ENCODE measurements around the gene GUCY2F. TPM values are rescaled to one million over a fixed set of nuclear protein-coding genes. Genes with fewer than 3 reads are reported as not detected.

Gene GUCY2F
- total RNA-seq, 1 experiment from 2014 or later = 0.09 TPM

DNA sequence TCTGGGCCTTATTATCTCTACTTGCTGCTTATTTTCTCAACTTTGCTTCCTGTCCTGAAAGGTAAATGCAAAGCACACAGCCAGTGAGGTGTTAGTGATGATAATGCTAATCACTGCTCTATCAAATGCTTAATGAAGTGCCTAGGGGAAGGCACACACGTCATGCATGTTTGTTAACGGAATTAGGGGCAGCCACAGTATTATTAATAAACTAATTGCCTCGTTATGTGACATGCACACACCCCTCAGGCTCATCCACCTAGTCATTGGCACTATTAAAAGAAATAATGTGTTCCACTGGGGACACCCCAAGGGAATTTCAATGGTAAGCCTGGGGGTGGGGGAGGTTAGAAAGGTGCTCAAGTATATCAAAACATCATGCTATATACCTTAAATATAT, 125.2 kb downstream of the GUCY2F start:
- TF ChIP-seq CREM (CRISPR knock-in tag; IDR thresholded peaks at IDR 0.05) = no peak
- TF ChIP-seq ZNF219 (CRISPR knock-in tag; IDR thresholded peaks at IDR 0.05; ENCODE audit: borderline replicate concordance) = no peak
- TF ChIP-seq, protein P1, sequence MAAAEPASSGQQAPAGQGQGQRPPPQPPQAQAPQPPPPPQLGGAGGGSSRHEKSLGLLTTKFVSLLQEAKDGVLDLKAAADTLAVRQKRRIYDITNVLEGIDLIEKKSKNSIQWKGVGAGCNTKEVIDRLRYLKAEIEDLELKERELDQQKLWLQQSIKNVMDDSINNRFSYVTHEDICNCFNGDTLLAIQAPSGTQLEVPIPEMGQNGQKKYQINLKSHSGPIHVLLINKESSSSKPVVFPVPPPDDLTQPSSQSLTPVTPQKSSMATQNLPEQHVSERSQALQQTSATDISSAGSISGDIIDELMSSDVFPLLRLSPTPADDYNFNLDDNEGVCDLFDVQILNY (CRISPR knock-in tag; IDR thresholded peaks at IDR 0.05) = no peak
- no peak for TF ChIP-seq FOXJ3 (CRISPR knock-in tag; IDR thresholded peaks at IDR 0.05; ENCODE audit: borderline replicate concordance)
- TF ChIP-seq TCF7 (CRISPR knock-in tag; IDR thresholded peaks at IDR 0.05; ENCODE audit: low read depth) = no peak
- TF ChIP-seq, protein P2, sequence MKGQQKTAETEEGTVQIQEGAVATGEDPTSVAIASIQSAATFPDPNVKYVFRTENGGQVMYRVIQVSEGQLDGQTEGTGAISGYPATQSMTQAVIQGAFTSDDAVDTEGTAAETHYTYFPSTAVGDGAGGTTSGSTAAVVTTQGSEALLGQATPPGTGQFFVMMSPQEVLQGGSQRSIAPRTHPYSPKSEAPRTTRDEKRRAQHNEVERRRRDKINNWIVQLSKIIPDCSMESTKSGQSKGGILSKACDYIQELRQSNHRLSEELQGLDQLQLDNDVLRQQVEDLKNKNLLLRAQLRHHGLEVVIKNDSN (CRISPR knock-in tag; IDR thresholded peaks at IDR 0.05) = no peak
- no peak for TF ChIP-seq ZNF121 (CRISPR knock-in tag; IDR thresholded peaks at IDR 0.05)
- no peak for TF ChIP-seq NFYB (CRISPR knock-in tag; conservative IDR thresholded peaks at IDR 0.05; ENCODE audit: low read depth)
- TF ChIP-seq, protein P3, sequence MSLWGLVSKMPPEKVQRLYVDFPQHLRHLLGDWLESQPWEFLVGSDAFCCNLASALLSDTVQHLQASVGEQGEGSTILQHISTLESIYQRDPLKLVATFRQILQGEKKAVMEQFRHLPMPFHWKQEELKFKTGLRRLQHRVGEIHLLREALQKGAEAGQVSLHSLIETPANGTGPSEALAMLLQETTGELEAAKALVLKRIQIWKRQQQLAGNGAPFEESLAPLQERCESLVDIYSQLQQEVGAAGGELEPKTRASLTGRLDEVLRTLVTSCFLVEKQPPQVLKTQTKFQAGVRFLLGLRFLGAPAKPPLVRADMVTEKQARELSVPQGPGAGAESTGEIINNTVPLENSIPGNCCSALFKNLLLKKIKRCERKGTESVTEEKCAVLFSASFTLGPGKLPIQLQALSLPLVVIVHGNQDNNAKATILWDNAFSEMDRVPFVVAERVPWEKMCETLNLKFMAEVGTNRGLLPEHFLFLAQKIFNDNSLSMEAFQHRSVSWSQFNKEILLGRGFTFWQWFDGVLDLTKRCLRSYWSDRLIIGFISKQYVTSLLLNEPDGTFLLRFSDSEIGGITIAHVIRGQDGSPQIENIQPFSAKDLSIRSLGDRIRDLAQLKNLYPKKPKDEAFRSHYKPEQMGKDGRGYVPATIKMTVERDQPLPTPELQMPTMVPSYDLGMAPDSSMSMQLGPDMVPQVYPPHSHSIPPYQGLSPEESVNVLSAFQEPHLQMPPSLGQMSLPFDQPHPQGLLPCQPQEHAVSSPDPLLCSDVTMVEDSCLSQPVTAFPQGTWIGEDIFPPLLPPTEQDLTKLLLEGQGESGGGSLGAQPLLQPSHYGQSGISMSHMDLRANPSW (CRISPR knock-in tag; conservative IDR thresholded peaks at IDR 0.05; ENCODE audit: low read depth) = no peak
- TF ChIP-seq ZNF416 (CRISPR knock-in tag; IDR thresholded peaks at IDR 0.05) = no peak
- no peak for TF ChIP-seq JAZF1 (CRISPR knock-in tag; IDR thresholded peaks at IDR 0.05)
- no peak for TF ChIP-seq ZNF263 (CRISPR knock-in tag; IDR thresholded peaks at IDR 0.05; ENCODE audit: low read depth)
- TF ChIP-seq, protein P4, sequence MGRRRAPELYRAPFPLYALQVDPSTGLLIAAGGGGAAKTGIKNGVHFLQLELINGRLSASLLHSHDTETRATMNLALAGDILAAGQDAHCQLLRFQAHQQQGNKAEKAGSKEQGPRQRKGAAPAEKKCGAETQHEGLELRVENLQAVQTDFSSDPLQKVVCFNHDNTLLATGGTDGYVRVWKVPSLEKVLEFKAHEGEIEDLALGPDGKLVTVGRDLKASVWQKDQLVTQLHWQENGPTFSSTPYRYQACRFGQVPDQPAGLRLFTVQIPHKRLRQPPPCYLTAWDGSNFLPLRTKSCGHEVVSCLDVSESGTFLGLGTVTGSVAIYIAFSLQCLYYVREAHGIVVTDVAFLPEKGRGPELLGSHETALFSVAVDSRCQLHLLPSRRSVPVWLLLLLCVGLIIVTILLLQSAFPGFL (CRISPR knock-in tag; IDR thresholded peaks at IDR 0.05; ENCODE audit: borderline replicate concordance) = no peak
- no peak for TF ChIP-seq CREB1 (CRISPR knock-in tag; IDR thresholded peaks at IDR 0.05)
- TF ChIP-seq ARID4B (CRISPR knock-in tag; IDR thresholded peaks at IDR 0.05; ENCODE audit: borderline replicate concordance) = no peak
- TF ChIP-seq, protein P5, sequence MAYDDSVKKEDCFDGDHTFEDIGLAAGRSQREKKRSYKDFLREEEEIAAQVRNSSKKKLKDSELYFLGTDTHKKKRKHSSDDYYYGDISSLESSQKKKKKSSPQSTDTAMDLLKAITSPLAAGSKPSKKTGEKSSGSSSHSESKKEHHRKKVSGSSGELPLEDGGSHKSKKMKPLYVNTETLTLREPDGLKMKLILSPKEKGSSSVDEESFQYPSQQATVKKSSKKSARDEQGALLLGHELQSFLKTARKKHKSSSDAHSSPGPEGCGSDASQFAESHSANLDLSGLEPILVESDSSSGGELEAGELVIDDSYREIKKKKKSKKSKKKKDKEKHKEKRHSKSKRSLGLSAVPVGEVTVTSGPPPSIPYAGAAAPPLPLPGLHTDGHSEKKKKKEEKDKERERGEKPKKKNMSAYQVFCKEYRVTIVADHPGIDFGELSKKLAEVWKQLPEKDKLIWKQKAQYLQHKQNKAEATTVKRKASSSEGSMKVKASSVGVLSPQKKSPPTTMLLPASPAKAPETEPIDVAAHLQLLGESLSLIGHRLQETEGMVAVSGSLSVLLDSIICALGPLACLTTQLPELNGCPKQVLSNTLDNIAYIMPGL (CRISPR knock-in tag; IDR thresholded peaks at IDR 0.05) = no peak
- TF ChIP-seq ZBTB21 (CRISPR knock-in tag; IDR thresholded peaks at IDR 0.05; ENCODE audit: borderline replicate concordance) = no peak
- TF ChIP-seq ZBTB43 (CRISPR knock-in tag; IDR thresholded peaks at IDR 0.05) = no peak
- no peak for TF ChIP-seq NFE2L1 (CRISPR knock-in tag; IDR thresholded peaks at IDR 0.05)
- no peaks in the 10 kb centered on the region for H3K4me1 Mint-ChIP-seq
- H3K9me3 Mint-ChIP-seq = no peaks in the 10 kb centered on the region
- no peaks in the 10 kb centered on the region for H3K36me3 Mint-ChIP-seq
- ChIA-PET POLR2A (no interaction called here), CTCF (no interaction called here)
- ATAC-seq = no peak
- H3K27ac Mint-ChIP-seq = no peak overlapping the region
- no peak overlapping the region for H3K4me3 Mint-ChIP-seq
- no peak for DNase-seq (ENCODE audit: low spot score)
- no peaks in the 10 kb centered on the region for H3K27me3 Mint-ChIP-seq (ENCODE audit: low read depth)
